Epithelial cell of proximal tubule (primary cell): ENCODE data around the gene CNKSR1. TPM values are rescaled to one million over a fixed set of nuclear protein-coding genes. Genes with fewer than 3 reads are reported as not detected.

ENCODE experiments used
- DNase-seq: peaks from one replicate; pipeline ENCODE4 v3.0.0-alpha.2; 2011; ENCODE audit warnings: low read depth
- H3K4me3 ChIP-seq: 2 replicates; pipeline ENCODE4 v1.5.1; 2011; ENCODE audit warnings: low read depth, mild to moderate bottlenecking, low read length
- total RNA-seq: library from RNA; depleted of rRNA; stranded (reverse); fragments of >200 nt; gene quantifications from 2 replicates; pipeline ENCODE4 v1.2.3, GENCODE V29; 2015
- TF ChIP-seq, protein P1 (sequence below): conservative IDR thresholded peaks from 2 replicates; pipeline ENCODE4 v1.5.1; 2012; ENCODE audit warnings: low read depth, mild to moderate bottlenecking, low read length

CNKSR1 gene
- total RNA-seq, 1 donor from 2014 or later, result 14.8 TPM

GRCh38 chr1:26160527-26161414, 16.5 kb upstream of the CNKSR1 start:
- TF ChIP-seq, protein P1, sequence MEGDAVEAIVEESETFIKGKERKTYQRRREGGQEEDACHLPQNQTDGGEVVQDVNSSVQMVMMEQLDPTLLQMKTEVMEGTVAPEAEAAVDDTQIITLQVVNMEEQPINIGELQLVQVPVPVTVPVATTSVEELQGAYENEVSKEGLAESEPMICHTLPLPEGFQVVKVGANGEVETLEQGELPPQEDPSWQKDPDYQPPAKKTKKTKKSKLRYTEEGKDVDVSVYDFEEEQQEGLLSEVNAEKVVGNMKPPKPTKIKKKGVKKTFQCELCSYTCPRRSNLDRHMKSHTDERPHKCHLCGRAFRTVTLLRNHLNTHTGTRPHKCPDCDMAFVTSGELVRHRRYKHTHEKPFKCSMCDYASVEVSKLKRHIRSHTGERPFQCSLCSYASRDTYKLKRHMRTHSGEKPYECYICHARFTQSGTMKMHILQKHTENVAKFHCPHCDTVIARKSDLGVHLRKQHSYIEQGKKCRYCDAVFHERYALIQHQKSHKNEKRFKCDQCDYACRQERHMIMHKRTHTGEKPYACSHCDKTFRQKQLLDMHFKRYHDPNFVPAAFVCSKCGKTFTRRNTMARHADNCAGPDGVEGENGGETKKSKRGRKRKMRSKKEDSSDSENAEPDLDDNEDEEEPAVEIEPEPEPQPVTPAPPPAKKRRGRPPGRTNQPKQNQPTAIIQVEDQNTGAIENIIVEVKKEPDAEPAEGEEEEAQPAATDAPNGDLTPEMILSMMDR, result no peak

DNA sequence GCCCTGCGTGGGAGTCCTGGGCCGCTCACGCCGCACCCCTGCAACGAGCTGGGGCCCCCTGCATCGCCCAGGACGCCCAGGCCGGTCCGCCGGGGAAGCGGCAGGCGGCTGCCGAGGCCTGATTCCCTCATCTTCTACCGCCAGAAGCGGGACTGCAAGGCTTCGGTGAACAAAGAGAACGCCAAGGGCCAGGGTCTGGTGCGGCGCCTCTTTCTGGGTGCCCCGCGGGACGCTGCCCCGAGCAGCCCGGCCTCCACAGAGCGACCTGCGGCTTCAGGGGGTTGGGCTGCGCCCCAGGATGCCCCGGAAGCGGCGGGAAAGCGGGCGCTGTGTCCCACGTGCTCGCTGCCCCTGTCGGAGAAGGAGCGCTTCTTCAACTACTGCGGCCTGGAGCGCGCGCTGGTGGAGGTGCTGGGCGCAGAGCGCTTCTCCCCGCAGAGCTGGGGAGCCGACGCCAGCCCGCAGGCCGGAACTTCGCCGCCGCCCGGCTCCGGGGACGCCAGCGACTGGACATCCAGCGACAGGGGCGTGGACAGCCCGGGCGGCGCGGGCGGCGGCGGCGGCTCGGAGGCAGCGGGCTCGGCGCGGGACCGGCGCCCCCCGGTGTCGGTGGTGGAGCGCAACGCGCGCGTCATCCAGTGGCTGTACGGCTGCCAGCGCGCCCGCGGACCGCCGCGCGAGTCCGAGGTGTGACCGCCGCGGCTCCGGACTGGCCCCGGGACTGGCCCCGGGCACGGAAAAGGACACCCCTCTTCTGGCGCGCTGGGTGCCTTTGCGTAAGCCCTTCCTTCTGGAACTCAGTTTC, 15.7 kb upstream of the CNKSR1 start:
- DNase-seq, result no peak
- TF ChIP-seq, protein P1, result peak; percentile 4
- peak overlapping the region; percentile 52 for H3K4me3 ChIP-seq

More at GRCh38 chr1:26160527-26161414, 16.5 kb upstream of the CNKSR1 start:
- peak overlapping the region; percentile 52 for H3K4me3 ChIP-seq
- DNase-seq, result no peak

DNA sequence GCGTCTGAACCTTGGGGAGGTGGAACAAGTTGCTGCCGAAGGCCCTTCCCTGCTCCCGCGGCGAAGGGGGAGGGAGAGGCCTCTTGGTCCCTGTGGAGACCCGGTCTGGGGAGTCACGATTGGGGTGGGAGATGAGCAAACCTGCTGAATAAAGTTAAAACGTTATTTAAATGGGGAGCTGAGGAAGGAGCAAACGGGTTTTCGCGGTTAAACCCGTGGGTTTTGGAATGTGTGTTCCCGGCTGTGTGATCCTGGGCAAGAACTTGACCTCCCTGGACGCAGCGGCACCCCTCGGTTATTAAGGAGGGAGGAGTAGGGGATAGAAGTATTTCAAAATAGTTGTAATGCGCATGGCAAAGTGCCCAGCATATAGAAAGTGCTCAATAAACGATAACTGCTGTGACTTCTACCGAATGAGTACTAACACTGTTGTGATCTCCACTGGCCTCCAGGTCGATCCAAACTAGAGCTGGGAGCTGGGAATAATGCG, 15.0 kb upstream of the CNKSR1 start:
- DNase-seq, result no peak
- TF ChIP-seq, protein P1, result no peak

GRCh38 chr1:26163684-26164035, 13.6 kb upstream of the CNKSR1 start:
- peak overlapping the region; percentile 44 for H3K4me3 ChIP-seq
- TF ChIP-seq, protein P1, result no peak

More for the DNA sequence above, 15.0 kb upstream of the CNKSR1 start:
- peak overlapping the region; percentile 52 for H3K4me3 ChIP-seq

GRCh38 chr1:26164036-26164860, 13.0 kb upstream of the CNKSR1 start:
- DNase-seq, result no peak
- TF ChIP-seq, protein P1, result peak; percentile 40
- peak overlapping the region; percentile 44 for H3K4me3 ChIP-seq

More at GRCh38 chr1:26163684-26164035, 13.6 kb upstream of the CNKSR1 start:
- no peak for DNase-seq
